NCI-H2107 treated with DMSO at 0.1 percent for 48 hours (cell line): ENCODE results near the gene DCLK1.
A peak's percentile ranks its signal among the peaks of the same experiment; 100 is the strongest.
"Not testable (repeated sequence)": the region's sequence is repeated elsewhere in the genome, so short reads cannot be mapped to it uniquely, and the experiment has no call there.

Experiments used
- DNase-seq: peaks from one replicate; lab custom pipeline; 2025; ENCODE audit not compliant: unreplicated experiment; lab: John Stamatoyannopoulos, UW

Gene DCLK1

GRCh38 chr13:36131931-36132297, 732 bp upstream of the DCLK1 start:
- no peak for DNase-seq

GRCh38 chr13:36130552-36131221, 495 bp downstream of the DCLK1 start:
- DNase-seq: peak; percentile 18

GRCh38 chr13:36130193-36130551, 1.0 kb downstream of the DCLK1 start:
- DNase-seq: no peak

DNA sequence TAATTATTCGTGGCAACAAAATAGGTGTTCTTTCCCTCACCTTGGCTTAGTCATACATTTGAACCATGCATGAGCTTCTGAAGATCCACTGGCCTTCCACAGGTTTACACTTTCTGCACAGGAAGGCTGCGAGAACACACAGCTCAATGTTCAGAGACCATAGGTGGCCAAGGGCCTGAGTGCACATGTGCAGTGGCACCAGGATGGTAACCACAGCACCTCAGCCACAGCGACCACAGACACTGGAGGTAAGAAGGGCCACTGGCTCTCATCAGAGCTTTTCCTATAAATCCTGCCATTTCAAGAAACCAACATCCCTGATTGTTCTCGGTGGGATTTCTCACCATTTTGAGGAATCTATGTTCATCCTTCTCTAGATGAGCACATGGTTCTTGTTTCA, 1.6 kb downstream of the DCLK1 start:
- DNase-seq: no peak

DNA sequence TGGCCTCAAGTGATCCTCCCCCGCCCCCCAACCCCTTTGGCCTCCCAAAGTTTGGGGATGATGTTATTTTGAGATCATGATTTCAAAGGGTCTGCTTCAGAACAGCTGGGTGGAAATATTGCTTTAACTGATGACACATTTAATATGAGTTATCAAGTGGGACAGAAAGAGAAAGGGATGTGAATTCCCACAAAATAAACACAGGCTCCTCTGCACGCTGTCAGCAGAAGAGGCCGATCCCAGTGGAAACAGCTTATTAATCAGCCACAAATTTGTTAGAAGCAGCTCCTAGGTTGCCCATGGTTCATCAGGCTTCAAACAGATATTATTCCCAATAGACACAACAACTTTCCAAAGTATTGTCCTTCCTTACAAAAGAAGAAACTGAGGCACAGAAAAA, 4.7 kb downstream of the DCLK1 start:
- DNase-seq: no peak

DNA sequence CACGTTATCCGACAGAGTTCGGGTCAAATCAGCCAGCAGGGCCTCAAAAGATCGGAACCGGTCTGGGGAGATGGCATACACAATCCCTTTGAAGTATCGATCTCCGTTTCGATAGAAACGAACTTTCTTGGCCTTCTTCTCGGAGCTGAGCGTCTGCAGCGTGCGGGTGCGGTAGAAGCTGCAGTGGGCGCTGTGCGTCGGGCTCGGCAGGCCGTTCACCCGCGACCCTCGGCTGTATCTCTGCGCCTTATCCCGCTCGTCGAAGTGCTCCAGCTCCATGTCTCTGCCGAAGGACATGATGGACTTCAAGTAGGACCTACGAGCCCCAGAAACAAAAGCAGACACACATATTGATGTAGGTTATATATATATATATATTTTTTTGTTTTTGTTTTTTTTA, 5.3 kb downstream of the DCLK1 start:
- no peak for DNase-seq

DNA sequence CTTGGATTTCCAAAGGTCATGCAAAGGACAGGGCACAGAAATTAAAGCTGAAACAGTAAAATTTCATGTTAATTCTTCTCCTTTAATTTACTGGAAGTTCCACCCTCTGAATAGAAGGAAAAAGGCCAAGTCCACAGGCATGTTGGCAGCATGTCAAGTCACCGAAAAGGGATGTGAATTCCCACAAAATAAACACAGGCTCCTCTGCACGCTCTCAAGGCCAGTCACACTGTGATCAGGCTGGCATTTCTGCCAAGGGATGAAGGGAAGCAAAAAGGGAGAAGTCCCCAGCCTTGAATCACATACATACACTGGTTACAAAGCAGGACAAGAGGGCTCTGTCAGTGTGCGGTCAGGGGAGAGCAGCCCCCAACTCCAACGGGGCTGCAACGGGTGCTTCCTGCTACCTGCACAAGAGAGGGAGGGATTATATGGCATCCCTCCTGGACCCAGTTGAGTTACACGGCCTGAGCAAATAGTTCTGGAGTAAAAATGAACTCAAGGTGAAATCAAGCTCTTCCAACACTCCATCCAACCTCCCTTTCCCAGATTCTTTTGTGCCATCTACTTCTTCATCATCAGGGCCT, 6.9 kb downstream of the DCLK1 start:
- no peak for DNase-seq

GRCh38 chr13:36115306-36115705, 15.9 kb downstream of the DCLK1 start:
- no peak for DNase-seq

DNA sequence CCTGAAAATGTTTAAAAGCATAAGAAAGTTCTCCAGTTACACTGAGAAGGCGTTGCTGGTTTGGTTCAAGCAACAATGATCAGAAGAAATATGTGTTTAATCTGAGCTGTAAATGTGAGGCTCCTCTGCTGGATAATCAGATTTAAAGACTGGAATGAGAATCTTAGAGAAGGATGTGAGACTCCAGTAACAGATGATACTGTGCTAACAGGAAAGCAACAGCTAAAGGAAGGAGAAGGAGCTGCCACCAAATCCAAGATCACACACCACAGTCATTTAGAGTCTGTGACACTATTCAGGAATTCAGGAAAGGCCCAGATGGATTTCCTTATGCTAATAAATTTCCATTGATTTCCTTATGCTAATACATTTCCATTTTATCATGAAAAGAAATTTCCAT, 16.9 kb downstream of the DCLK1 start:
- DNase-seq: no peak

- DNase-seq: no peak
Measured at GRCh38 chr13:36108954-36109353, 22.2 kb downstream of the DCLK1 start.

DNA sequence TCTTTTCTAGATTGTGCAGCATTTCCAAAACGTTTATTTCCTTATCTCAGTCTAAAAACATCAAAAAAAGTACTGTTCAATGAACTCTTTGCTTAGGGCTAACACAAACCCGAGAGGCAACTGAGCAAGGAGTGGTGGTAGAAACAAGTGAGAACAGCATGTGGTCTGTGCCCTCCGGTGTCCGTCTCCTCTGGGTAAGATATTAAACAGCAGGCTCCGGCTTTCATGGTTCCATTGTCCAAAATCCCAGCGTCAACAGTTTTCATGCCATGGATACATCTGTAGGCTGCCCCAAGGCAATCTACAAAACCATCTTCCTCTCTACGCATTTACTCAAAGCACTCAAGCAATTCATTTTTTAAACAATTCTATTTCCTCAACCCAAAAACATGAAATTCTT, 22.8 kb downstream of the DCLK1 start:
- DNase-seq: no peak

DNA sequence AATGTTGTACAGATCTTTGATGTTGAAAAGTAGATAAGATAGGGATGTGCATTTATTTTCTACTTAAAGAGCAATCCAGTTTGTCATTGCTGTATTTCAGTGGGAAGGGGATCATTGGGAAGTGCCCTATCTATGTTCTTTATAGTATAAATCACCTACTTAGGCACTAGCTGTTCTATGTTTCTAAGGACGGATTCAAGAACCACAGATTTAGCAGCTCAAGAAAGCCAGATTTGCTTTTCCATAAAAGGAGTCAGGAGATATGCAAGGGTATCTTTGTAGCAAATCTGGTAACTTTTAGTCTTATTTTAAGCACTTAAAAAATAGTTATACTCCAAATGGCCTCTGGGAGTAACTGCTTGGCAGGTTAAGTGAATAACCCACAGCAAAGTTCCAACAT, 23.7 kb downstream of the DCLK1 start:
- no peak for DNase-seq

DNA sequence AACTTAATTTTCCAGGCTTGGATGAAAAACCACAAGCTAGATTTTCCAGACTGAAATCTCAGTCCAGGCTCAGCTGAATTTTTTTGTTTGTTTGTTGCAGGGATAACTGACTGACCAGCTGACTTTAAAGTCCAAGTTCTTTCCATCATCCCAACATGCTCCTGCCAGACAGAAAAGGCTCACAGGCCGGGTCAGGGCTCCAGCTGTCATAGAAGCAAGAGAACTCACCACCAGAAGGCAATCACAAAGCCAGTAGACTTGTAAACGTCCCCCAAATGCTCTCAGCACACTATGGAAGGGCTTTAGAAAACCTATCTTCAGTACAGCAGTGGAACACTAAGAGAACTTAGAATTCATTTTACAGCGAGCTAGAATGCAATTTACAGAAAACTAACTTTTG, 25.5 kb downstream of the DCLK1 start:
- no peak for DNase-seq

- no peak for DNase-seq
Measured at GRCh38 chr13:36102721-36103120, 28.5 kb downstream of the DCLK1 start.

- DNase-seq: not testable (repeated sequence)
Measured at GRCh38 chr13:36101907-36102306, 29.3 kb downstream of the DCLK1 start.

DNA sequence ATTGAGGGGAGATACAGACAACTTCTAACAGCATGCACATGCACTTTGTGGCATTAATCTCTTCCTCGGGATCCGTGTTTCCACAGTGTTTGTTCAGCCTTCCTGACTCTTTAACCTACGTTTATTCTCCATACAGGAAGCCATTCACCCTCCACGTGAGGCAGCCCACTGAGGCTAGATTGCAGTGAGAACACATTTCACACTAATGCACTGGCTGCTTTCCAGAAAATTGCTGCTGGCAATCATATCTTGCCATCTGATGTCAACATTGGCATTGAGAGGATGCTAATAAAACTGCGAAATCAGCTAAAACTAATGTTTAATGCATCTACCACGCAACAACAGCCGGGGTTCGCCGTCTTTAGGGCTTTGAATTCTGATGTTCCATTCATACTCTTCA, 30.0 kb downstream of the DCLK1 start:
- DNase-seq: no peak

GRCh38 chr13:36098080-36098479, 33.1 kb downstream of the DCLK1 start:
- no peak for DNase-seq

DNA sequence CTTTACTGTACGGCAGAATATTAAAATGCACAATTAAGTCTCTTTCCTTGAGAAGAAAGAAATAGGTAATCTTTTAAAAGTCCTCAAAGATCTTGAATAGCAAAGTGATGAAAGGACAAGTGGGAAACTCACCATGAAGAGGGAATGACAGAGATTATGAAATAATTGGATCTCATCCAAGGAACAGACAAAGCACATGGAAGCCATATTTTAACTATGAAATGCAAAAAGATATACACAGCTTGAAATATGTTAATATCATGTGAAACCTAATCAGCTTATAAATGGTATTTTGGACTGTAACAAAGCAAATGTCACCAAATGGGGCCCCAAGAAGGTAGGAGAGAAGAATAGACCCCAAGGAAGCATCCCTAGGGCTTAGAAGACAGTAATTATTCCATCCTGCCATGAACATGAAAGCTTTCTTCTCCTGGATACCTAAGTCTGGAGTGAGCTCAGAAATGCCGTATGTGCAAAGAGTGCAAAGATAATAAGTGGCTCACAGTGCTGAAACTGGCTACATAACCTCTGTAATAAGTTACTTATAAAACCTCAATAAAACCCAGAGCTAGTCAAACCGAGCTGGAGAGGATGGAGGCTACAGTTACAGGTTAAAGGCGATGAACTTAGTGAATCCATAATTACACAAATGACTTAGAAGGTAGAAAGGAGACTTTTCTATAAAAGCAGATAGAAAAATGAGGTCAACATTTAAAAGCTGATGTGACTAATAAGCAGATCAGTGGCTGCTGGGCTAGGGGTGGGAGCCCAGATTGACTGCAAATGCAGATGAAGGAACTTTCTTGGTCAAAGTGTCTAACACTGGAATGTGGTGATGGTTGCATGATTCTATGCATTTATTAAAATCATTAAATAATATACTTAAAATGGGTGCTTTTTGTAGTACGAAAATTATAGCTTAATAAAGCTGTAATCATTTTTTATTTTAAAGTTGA, 34.4 kb downstream of the DCLK1 start:
- DNase-seq: no peak

- no peak for DNase-seq
Measured at GRCh38 chr13:36094478-36094877, 36.7 kb downstream of the DCLK1 start.

DNA sequence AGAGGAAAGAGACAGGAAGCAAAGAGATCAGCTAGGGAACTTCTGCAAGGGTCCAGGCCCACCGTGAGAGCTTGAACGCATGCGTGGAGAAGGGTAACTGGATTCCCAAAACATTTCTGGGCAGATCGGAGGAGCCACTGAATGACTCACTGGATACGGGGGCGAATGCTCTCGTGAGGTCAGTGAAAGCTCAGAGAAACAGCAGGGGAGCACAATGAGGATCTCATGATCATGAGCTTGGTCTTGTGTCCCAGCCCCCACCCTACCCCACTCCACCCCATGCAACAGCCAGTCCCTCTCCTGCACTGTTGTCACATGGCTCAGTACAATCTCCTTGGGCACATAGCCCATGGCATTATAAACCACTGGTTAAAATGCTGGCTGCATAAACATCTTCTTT, 40.6 kb downstream of the DCLK1 start:
- no peak for DNase-seq

GRCh38 chr13:36089130-36089647, 42.0 kb downstream of the DCLK1 start:
- no peak for DNase-seq

DNA sequence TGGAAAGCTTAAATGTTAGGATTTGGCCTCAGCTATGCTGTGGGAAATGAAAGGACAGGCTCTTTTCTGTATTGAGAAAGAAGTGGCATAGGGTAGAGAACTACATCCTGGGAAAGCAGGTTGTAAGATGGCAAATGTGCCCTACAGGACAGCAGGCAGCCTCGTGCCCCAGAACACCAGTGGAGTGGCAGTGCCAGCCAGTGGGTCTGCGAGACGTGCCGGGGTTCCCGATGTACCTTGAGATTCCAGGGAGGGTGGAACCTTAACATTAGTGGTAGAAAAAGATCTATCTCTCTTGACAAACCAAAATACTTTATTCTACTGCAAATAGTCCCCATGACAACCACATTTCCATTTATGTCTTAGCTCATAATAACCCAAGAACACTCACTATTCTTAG, 42.7 kb downstream of the DCLK1 start:
- DNase-seq: no peak
